SK-N-SH (cell line): ENCODE data around the gene PI4K2A. TPM values are rescaled to one million over a fixed set of nuclear protein-coding genes. Genes with fewer than 3 reads are reported as not detected.

Source experiments
- CTCF ChIA-PET: fragments of 300-600, 350-600 bp; formaldehyde crosslinking; extraction: SDS; loops from one replicate; lab custom pipeline; 2021; lab: Yijun Ruan, JAX
- POLR2A ChIA-PET: fragments of 350-600 bp; sonication (Branson Sonifier 250); formaldehyde crosslinking; extraction: SDS; loops from one replicate; lab custom pipeline; 2020; ENCODE audit warnings: antibody characterized with exemption, inconsistent platforms; lab: Yijun Ruan, JAX
- DNase-seq: peaks from one replicate; pipeline ENCODE4 v3.0.0; 2012
- H2AFZ ChIP-seq: fragments of 200-600 bp; sonication (generic); 2 replicates; pipeline ENCODE4 v1.8.1; 2016; ENCODE audit warnings: antibody characterized with exemption, mild to moderate bottlenecking, low read depth
- H3F3A ChIP-seq: fragments of 200-600 bp; sonication (generic); replicated peaks from 2 replicates; pipeline ENCODE3; 2016; ENCODE audit warnings: antibody characterized with exemption, mild to moderate bottlenecking; ENCODE audit not compliant: insufficient read depth
- H3K27ac ChIP-seq, 2 experiments: fragments of 200-500 bp in 1 of 2; fragments of 200-600 bp in 1 of 2; sonication (Bioruptor generic) in 1 of 2; sonication (generic), shearing (Covaris generic) in 1 of 2; 2 replicates each; pipeline versions ENCODE4 v1.5.1 to v1.6.1; 2014 to 2016; ENCODE audit warnings: low read depth in 2 of 2, inconsistent platforms in 1 of 2, low read length in 1 of 2, mild to moderate bottlenecking in 1 of 2, mixed read lengths in 1 of 2
- H3K27me3 ChIP-seq: fragments of 200-600 bp; sonication (generic), shearing (Covaris generic); 2 replicates; pipeline ENCODE4 v1.6.1; 2016; ENCODE audit warnings: mixed run types; ENCODE audit not compliant: insufficient read depth
- H3K36me3 ChIP-seq, 2 experiments: fragments of 200-500 bp in 1 of 2; fragments of 200-600 bp in 1 of 2; sonication (Bioruptor generic) in 1 of 2; sonication (generic) in 1 of 2; replicated peaks in 1 of 2; 2 replicates each; pipeline versions ENCODE3 to v1.5.1; 2014 to 2016; ENCODE audit warnings: low read length in 1 of 2, mild to moderate bottlenecking in 1 of 2; ENCODE audit not compliant: insufficient read depth in 2 of 2, control insufficient read depth in 1 of 2
- H3K4me1 ChIP-seq, 2 experiments: fragments of 200-500 bp in 1 of 2; fragments of 200-600 bp in 1 of 2; sonication (Bioruptor generic) in 1 of 2; sonication (generic), shearing (Covaris generic) in 1 of 2; 2 replicates each; pipeline versions ENCODE4 v1.5.1 to v1.6.1; 2014 to 2016; ENCODE audit warnings: low read depth in 1 of 2, low read length in 1 of 2, mixed run types in 1 of 2; ENCODE audit not compliant: insufficient read depth in 2 of 2, control insufficient read depth in 1 of 2
- H3K4me2 ChIP-seq: fragments of 200-600 bp; sonication (generic), shearing (Covaris generic); 2 replicates; pipeline ENCODE4 v1.6.1; 2017; ENCODE audit warnings: mixed run types
- H3K4me3 ChIP-seq, 2 experiments: fragments of 200-500 bp in 1 of 2; fragments of 200-600 bp in 1 of 2; sonication (Bioruptor generic) in 1 of 2; sonication (generic), shearing (Covaris generic) in 1 of 2; 2 replicates each; pipeline versions ENCODE4 v1.5.1 to v1.8.1; 2014 to 2016; ENCODE audit warnings: low read depth in 2 of 2, inconsistent platforms in 1 of 2, low read length in 1 of 2, mild to moderate bottlenecking in 1 of 2, mixed read lengths in 1 of 2, moderate library complexity in 1 of 2
- H3K79me2 ChIP-seq: fragments of 200-600 bp; sonication (generic); 2 replicates; pipeline ENCODE4 v1.8.1; 2017; ENCODE audit warnings: mild to moderate bottlenecking; ENCODE audit not compliant: insufficient read depth
- H3K9ac ChIP-seq: fragments of 200-600 bp; sonication (generic); 2 replicates; pipeline ENCODE4 v1.6.1; 2017; ENCODE audit warnings: mixed run types
- H3K9me2 ChIP-seq: fragments of 200-600 bp; sonication (generic); 2 replicates; pipeline ENCODE4 v1.6.1; 2017; ENCODE audit warnings: mixed run types
- H3K9me3 ChIP-seq: fragments of 200-600 bp; sonication (generic); 2 replicates; pipeline ENCODE4 v1.6.1; 2017; ENCODE audit warnings: mixed run types, mild to moderate bottlenecking, moderate library complexity
- H4K20me1 ChIP-seq: fragments of 200-600 bp; sonication (generic); 2 replicates; pipeline ENCODE4 v1.6.1; 2017; ENCODE audit warnings: mild to moderate bottlenecking, mixed run types; ENCODE audit not compliant: insufficient read depth
- EZH2phosphoT487 ChIP-seq: fragments of 200-600 bp; sonication (generic); IDR thresholded peaks from 2 replicates; pipeline ENCODE4 v1.6.1; 2017; ENCODE audit warnings: low read depth, mixed run types, mild to moderate bottlenecking, antibody characterized with exemption, moderate library complexity, borderline replicate concordance
- FOSL2 ChIP-seq: IDR thresholded peaks from 2 replicates; pipeline ENCODE4 v1.4.0; 2012; ENCODE audit warnings: low read depth, mild to moderate bottlenecking, moderate library complexity, borderline replicate concordance
- FOXJ3 ChIP-seq: sonication (generic); formaldehyde crosslinking; IDR thresholded peaks from 2 replicates; pipeline ENCODE4 v1.5.1; 2020; ENCODE audit warnings: mild to moderate bottlenecking, missing genetic modification reagents
- GABPA ChIP-seq: IDR thresholded peaks from 2 replicates; pipeline ENCODE4 v1.4.0; 2012; ENCODE audit warnings: low read depth, mild to moderate bottlenecking
- GATA2 ChIP-seq: sonication (generic); formaldehyde crosslinking; IDR thresholded peaks from 2 replicates; pipeline ENCODE4 v1.5.0; 2020; ENCODE audit warnings: mild to moderate bottlenecking, missing genetic modification reagents
- JUND ChIP-seq: IDR thresholded peaks from 2 replicates; pipeline ENCODE4 v1.4.0; 2012
- MEF2A ChIP-seq: IDR thresholded peaks from 2 replicates; pipeline ENCODE4 v1.4.0; 2012; ENCODE audit warnings: low read depth, borderline replicate concordance
- NFIC ChIP-seq: IDR thresholded peaks from 2 replicates; pipeline ENCODE4 v1.4.0; 2012; ENCODE audit warnings: borderline replicate concordance
- POLR2AphosphoS5 ChIP-seq: IDR thresholded peaks from 2 replicates; pipeline ENCODE4 v1.6.1; 2012; ENCODE audit warnings: low read depth, low read length
- RAD21 ChIP-seq: IDR thresholded peaks from 2 replicates; pipeline ENCODE4 v1.6.1; 2012; ENCODE audit warnings: mild to moderate bottlenecking, low read length
- RFX5 ChIP-seq: IDR thresholded peaks from 2 replicates; pipeline ENCODE4 v1.6.1; 2012; ENCODE audit warnings: mild to moderate bottlenecking, improper control_type of control experiment, low read length
- RXRA ChIP-seq: IDR thresholded peaks from 2 replicates; pipeline ENCODE4 v1.4.0; 2012; ENCODE audit warnings: low read depth, mild to moderate bottlenecking, borderline replicate concordance
- SIN3A ChIP-seq: IDR thresholded peaks from 2 replicates; pipeline ENCODE4 v1.6.1; 2012; ENCODE audit warnings: low read depth, mild to moderate bottlenecking, low read length, moderate library complexity, borderline replicate concordance
- SMC3 ChIP-seq: IDR thresholded peaks from 2 replicates; pipeline ENCODE4 v1.6.1; 2012; ENCODE audit warnings: low read depth, low read length, improper control_type of control experiment
- TAF1 ChIP-seq: IDR thresholded peaks from 2 replicates; pipeline ENCODE4 v1.6.1; 2012; ENCODE audit warnings: low read depth, mild to moderate bottlenecking, low read length, moderate library complexity, borderline replicate concordance
- TEAD4 ChIP-seq: IDR thresholded peaks from 2 replicates; pipeline ENCODE4 v1.4.0; 2012; ENCODE audit warnings: mild to moderate bottlenecking, borderline replicate concordance; ENCODE audit not compliant: insufficient read depth
- YY1 ChIP-seq: IDR thresholded peaks from 2 replicates; pipeline ENCODE4 v1.4.0; 2012; ENCODE audit warnings: low read depth, mild to moderate bottlenecking
- WGBS: methylation state at CpG from one replicate; pipeline ENCODE4 v1.1.6; 2017; ENCODE audit warnings: low lambda C conversion rate; 5-methylcytosine and 5-hydroxymethylcytosine counted together
- polyA plus RNA-seq, 3 experiments: library from polyadenylated mRNA; depleted of rRNA; stranded (reverse); fragments of >200 nt; gene quantifications; 2 replicates each; pipeline ENCODE4 v1.2.3, GENCODE V29; 2012
- TF ChIP-seq, protein P1 (sequence below): IDR thresholded peaks from 2 replicates; pipeline ENCODE4 v1.4.0; 2012; ENCODE audit warnings: low read depth, borderline replicate concordance
- TF ChIP-seq, protein P2 (sequence below): fragments of 200-600 bp; sonication (generic); IDR thresholded peaks from 2 replicates; pipeline ENCODE4 v1.6.1; 2017; ENCODE audit warnings: antibody characterized with exemption, mild to moderate bottlenecking, moderate library complexity

PI4K2A gene
- polyA plus RNA-seq, 1 of the 3 experiments (the other 2 are of a cell fraction) = 23.8 TPM

DNA sequence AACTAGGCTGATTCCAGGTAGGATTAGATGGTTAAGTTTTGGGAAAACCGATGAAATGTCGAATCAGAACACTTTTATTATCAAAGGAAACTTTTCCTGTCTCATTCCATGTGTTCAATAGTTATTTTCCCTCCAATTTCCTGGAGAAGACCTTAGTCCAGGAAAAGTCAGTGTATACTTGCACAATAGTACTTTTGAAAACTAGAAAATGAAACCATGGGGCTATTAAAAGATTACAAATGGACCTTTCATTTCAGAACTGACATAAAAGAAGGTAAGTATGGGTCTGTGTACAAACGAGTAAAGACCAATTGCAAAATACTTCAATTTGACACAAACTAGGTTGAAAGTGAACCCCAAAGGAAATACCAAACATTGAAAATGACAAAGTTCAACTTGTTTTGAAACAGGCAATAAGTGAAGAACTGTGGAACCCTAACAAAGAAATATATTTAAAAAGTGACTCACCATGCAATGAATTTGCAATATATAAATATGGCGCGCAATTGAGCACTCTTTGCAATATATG lies 44.5 kb downstream of the PI4K2A start:
- peaks cover 32 to 33% of the 10 kb centered on the region in 2 experiments; a peak in 3 of 4 replicates for H3K4me1 ChIP-seq
- H3K79me2 ChIP-seq = peaks cover 15% of the 10 kb centered on the region; the same call in 1 of the 2 replicates
- 69% methylated on average over 5 of the region's 5 CpGs for WGBS
- H3F3A ChIP-seq = peaks cover 20% of the 10 kb centered on the region
- H3K9me2 ChIP-seq = no peaks in the 10 kb centered on the region
- peak overlapping the region in 1 of 2 experiments; percentile 16; a peak in 1 of 4 replicates for H3K4me3 ChIP-seq
- H3K27me3 ChIP-seq = no peaks in the 10 kb centered on the region
- CTCF ChIA-PET = interaction anchor here (1.9 to 8.1 kb wide), 4 partner anchors 8 to 113 kb away, joined by 10 to 60 read pairs (median 34); partner anchors contain the start of gene ANKRD2
- no peaks in the 10 kb centered on the region for H4K20me1 ChIP-seq
- no peaks in the 10 kb centered on the region for H3K9me3 ChIP-seq
- peak overlapping the region; percentile 97 for H3K4me2 ChIP-seq
- no peak overlapping the region for H3K9ac ChIP-seq
- no peak for TF ChIP-seq JUND
- TF ChIP-seq POLR2AphosphoS5 = no peak
- no peak for TF ChIP-seq RFX5
- TF ChIP-seq SIN3A = no peak
- TF ChIP-seq MEF2A = no peak
- TF ChIP-seq GABPA = no peak
- no peak for TF ChIP-seq FOXJ3
- no peak for TF ChIP-seq YY1
- TF ChIP-seq, protein P1, sequence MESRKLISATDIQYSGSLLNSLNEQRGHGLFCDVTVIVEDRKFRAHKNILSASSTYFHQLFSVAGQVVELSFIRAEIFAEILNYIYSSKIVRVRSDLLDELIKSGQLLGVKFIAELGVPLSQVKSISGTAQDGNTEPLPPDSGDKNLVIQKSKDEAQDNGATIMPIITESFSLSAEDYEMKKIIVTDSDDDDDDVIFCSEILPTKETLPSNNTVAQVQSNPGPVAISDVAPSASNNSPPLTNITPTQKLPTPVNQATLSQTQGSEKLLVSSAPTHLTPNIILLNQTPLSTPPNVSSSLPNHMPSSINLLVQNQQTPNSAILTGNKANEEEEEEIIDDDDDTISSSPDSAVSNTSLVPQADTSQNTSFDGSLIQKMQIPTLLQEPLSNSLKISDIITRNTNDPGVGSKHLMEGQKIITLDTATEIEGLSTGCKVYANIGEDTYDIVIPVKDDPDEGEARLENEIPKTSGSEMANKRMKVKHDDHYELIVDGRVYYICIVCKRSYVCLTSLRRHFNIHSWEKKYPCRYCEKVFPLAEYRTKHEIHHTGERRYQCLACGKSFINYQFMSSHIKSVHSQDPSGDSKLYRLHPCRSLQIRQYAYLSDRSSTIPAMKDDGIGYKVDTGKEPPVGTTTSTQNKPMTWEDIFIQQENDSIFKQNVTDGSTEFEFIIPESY = no peak
- TF ChIP-seq TAF1 = no peak
- no peak for TF ChIP-seq GATA2 (CRISPR knock-in tag)
- no peak for TF ChIP-seq EZH2phosphoT487
- TF ChIP-seq FOSL2 = no peak
- no peak for TF ChIP-seq RAD21
- no peak for TF ChIP-seq RXRA
- no peak for TF ChIP-seq SMC3
- TF ChIP-seq, protein P2, sequence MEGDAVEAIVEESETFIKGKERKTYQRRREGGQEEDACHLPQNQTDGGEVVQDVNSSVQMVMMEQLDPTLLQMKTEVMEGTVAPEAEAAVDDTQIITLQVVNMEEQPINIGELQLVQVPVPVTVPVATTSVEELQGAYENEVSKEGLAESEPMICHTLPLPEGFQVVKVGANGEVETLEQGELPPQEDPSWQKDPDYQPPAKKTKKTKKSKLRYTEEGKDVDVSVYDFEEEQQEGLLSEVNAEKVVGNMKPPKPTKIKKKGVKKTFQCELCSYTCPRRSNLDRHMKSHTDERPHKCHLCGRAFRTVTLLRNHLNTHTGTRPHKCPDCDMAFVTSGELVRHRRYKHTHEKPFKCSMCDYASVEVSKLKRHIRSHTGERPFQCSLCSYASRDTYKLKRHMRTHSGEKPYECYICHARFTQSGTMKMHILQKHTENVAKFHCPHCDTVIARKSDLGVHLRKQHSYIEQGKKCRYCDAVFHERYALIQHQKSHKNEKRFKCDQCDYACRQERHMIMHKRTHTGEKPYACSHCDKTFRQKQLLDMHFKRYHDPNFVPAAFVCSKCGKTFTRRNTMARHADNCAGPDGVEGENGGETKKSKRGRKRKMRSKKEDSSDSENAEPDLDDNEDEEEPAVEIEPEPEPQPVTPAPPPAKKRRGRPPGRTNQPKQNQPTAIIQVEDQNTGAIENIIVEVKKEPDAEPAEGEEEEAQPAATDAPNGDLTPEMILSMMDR = no peak
- TF ChIP-seq NFIC = no peak
- TF ChIP-seq TEAD4 = no peak
- H2AFZ ChIP-seq = no peak overlapping the region
- POLR2A ChIA-PET = interaction anchor here (2.7 kb wide), 1 partner anchor 29 kb away, joined by 21 read pairs; the partner anchor contains the start of gene MARVELD1
- peak overlapping the region in 1 of 2 experiments; percentile 11; a peak in 1 of 4 replicates for H3K27ac ChIP-seq
- no peak for DNase-seq
- peaks cover 0 to 2% of the 10 kb centered on the region in 2 experiments for H3K36me3 ChIP-seq
